Esophagus muscularis mucosa (tissue), 3 donors: Measurements from ENCODE around the gene HPN.
"Not testable (repeated sequence)": the region's sequence is repeated elsewhere in the genome, so short reads cannot be mapped to it uniquely, and the experiment has no call there.

Experiments used
- CTCF ChIP-seq, 3 experiments: fragments of 200-600 bp in 2 of 3; fragments of 450-650 bp in 1 of 3; sonication (generic) in 2 of 3; IDR thresholded peaks; one replicate each; pipeline ENCODE4 v1.5.1; 2017 to 2019; ENCODE audit warnings: antibody characterized with exemption in 3 of 3, mild to moderate bottlenecking in 2 of 3, moderate library complexity in 1 of 3
- POLR2A ChIP-seq: fragments of 450-650 bp; IDR thresholded peaks from one replicate; pipeline ENCODE4 v1.6.1; 2017; ENCODE audit warnings: antibody characterized with exemption, moderate library complexity, mild to moderate bottlenecking, low read depth
- POLR2AphosphoS5 ChIP-seq, 2 donors: sonication (generic); formaldehyde crosslinking; IDR thresholded peaks; one replicate each; pipeline ENCODE4 v1.6.1; 2017; ENCODE audit warnings: antibody characterized with exemption in 2 of 2

DNA sequence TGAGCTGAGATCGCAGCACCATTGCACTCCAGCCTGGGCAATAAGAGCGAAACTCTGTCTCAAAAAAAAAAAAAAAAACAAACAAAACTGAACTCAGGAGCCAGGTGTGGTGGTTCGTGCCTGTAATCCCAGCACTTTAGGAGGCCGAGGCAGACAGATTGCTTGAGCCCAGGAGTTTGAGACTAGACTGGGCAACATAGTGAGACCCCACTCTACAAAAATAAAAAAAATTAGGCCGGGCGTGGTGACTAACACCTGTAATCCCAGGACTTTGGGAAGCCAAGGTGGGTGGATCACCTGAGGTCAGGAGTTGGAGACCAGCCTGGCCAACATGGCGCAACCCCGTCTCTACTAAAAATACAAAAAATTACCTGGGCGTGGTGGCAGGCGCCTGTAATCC, 60.4 kb downstream of the HPN start:
- TF ChIP-seq CTCF (IDR thresholded peaks at IDR 0.05); POLR2A; POLR2AphosphoS5 (IDR thresholded peaks at IDR 0.05): not testable (repeated sequence)
